ENCODE results near the gene GLYATL1.

DNA sequence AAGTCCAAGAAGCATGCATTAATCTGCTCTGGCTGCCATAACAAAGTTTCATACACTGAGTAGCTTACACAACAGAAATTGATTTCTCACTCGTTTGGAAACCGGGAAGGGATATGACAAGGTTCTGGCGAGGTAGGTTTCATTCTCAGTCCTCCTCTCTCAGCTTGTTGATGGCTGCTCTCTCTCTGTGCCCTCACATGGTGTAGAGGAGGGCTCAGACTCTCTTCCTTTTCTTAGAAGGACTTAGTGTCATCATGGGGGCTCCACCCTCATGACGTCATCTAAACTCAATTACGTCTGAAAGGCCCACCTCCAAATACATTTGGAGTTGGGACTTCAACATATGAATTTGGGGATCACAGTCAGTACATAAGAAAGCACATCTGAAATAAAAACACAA lies 18.6 kb downstream of the GLYATL1 start:
- TF ChIP-seq EZH2phosphoT487 (IDR thresholded peaks at IDR 0.05; ENCODE audit: insufficient read depth, low read depth) (no peak), EZH2 (IDR thresholded peaks at IDR 0.05; ENCODE audit: insufficient read depth, poor library complexity, severe bottlenecking) (no peak)
